BLaER1 (cell line): ENCODE results near the gene GCNA.

Experiments used
- H3K27ac ChIP-seq: shearing (Covaris generic); formaldehyde crosslinking; 2 replicates; pipeline ENCODE4 v1.8.1; 2022
- H3K27me3 ChIP-seq: shearing (Covaris generic); formaldehyde crosslinking; 2 replicates; pipeline ENCODE4 v1.8.1; 2022
- H3K36me3 ChIP-seq: shearing (Covaris generic); formaldehyde crosslinking; 2 replicates; pipeline ENCODE4 v1.8.1; 2022
- H3K4me1 ChIP-seq: shearing (Covaris generic); formaldehyde crosslinking; 2 replicates; pipeline ENCODE4 v1.8.1; 2022
- H3K4me2 ChIP-seq: shearing (Covaris generic); formaldehyde crosslinking; 2 replicates; pipeline ENCODE4 v1.8.1; 2022
- H3K4me3 ChIP-seq: shearing (Covaris generic); formaldehyde crosslinking; 2 replicates; pipeline ENCODE4 v1.8.1; 2022
- H3K9ac ChIP-seq: shearing (Covaris generic); formaldehyde crosslinking; 2 replicates; pipeline ENCODE4 v1.8.1; 2022
- H3K9me3 ChIP-seq: shearing (Covaris generic); formaldehyde crosslinking; 2 replicates; pipeline ENCODE4 v1.8.1; 2022
- H4K20me1 ChIP-seq: shearing (Covaris generic); formaldehyde crosslinking; 2 replicates; pipeline ENCODE4 v1.8.1; 2022
- Cebpa-rat ChIP-seq: shearing (Covaris generic); IDR thresholded peaks from 2 replicates; pipeline ENCODE4 v1.8.1; 2022

GCNA gene

DNA sequence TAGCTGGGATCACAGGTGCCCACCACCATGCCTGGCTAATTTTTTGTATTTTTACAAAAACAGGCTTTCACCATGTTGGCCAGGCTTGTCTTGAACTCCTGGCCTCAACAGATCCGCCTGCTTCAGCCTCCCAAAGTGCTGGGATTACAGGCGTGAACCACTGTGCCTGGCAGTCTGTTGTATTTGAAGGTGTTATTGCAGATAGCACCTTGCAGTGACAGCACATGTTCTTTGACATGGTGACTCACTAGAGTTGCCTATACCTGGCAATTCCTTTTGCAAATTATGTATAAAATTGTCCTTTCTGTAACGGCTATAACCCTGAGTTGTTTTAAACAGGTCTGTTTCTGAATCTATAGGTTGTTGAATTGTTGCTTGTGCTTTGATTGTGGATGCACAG lies 37.4 kb upstream of the GCNA start:
- Histone ChIP-seq H4K20me1 (peaks cover 100% of the 10 kb centered on the region), H3K4me1 (peaks cover 31% of the 10 kb centered on the region), H3K27me3 (peaks cover 44% of the 10 kb centered on the region), H3K4me2 (peak overlapping the region; percentile 7), H3K9ac (no peak overlapping the region), H3K36me3 (peaks cover 53% of the 10 kb centered on the region), H3K4me3 (no peak overlapping the region), H3K9me3 (no peaks in the 10 kb centered on the region), H3K27ac (no peak overlapping the region)
- TF ChIP-seq Cebpa-rat, result no peak

DNA sequence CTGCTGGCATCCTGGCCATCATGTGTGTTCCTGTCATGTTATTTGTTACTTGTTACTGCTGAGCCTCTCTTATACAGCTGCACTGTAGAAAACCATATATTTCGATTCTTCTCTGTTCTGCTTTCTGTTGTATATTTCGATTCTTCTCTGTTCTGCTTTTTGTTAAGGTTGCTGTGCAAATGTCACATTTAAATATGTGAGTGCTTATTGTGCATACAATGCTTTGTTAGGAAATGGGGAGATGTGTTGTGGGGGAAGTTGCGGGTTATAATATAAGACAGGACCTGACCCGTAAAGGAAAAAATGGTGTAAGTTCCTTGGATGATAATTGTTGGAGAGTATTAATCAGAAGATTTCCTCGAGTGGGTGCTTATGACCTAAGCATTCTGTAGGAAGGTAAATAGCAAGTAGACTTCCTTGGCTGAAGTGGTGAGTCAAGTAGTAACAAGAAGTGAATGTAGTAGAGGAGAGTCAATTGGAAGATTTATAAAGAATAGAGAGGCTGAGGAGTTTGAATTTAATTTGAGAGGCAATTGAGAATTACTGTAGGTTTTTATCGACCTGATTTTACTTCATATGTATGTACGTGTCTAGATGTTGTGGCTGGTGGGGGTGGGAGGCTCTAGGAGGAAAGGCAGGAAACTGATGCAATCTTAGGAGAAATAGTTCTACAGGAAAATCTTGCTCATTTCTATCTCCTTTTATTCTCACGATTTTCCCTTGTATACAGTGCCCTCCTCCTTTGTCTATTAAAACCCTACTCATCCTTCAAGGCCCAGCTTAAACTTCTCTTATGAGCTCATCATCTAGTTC lies 36.8 kb upstream of the GCNA start:
- H4K20me1 ChIP-seq, result peaks cover 100% of the 10 kb centered on the region
- H3K4me1 ChIP-seq, result peaks cover 26% of the 10 kb centered on the region
- H3K4me2 ChIP-seq, result peak overlapping the region; percentile 7
- H3K9ac ChIP-seq, result no peak overlapping the region
- no peaks in the 10 kb centered on the region for H3K9me3 ChIP-seq
- peaks cover 44% of the 10 kb centered on the region for H3K27me3 ChIP-seq
- no peak overlapping the region for H3K4me3 ChIP-seq
- TF ChIP-seq Cebpa-rat, result no peak
- peaks cover 59% of the 10 kb centered on the region for H3K36me3 ChIP-seq
- no peak overlapping the region for H3K27ac ChIP-seq

DNA sequence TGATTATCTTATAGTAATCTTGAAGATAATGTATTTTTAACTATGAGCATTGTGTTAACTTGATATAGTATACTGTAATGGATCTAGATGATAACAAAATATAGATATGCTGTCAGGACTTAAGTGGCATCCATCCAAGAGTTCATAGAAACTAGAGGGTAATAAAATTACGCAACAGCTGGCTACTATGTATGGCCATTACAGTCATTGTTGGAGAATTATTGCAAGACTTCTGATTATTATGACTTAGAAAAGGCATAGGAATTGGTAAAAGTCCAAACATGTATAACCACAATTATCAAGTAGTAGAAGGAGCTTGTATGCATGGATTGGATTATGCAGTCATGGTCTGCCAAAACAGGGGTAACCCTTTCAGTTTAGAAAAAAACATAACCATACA lies 35.8 kb upstream of the GCNA start:
- Histone ChIP-seq H3K4me2 (no peak overlapping the region), H3K27ac (no peak overlapping the region), H3K4me3 (no peak overlapping the region), H3K9me3 (no peaks in the 10 kb centered on the region), H3K4me1 (peaks cover 23% of the 10 kb centered on the region), H3K9ac (no peak overlapping the region), H3K27me3 (peaks cover 52% of the 10 kb centered on the region), H3K36me3 (peaks cover 65% of the 10 kb centered on the region), H4K20me1 (peaks cover 100% of the 10 kb centered on the region)
- peak; percentile 48; the same call in 1 of the 2 replicates for TF ChIP-seq Cebpa-rat

DNA sequence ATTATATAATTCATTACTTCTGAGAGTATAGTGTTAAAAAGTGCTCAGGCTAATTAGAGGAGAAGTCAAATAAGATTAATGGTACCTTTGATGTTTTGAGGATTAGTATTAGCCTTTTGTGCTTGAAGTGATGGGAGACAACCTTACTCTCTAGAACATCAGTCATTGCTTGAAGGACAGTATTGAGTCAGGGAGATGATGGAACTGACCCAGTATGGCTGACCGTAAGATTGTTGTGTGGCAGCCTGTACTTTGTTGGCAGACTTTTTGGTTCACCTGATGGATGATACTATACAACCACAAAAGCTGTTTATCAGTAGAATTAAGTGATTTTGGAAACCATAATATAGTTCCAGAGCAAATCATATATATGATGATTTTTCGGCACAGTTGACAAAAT lies 35.4 kb upstream of the GCNA start:
- Histone ChIP-seq H4K20me1 (peaks cover 100% of the 10 kb centered on the region), H3K27me3 (peaks cover 54% of the 10 kb centered on the region), H3K4me3 (no peak overlapping the region), H3K36me3 (peaks cover 65% of the 10 kb centered on the region), H3K4me1 (peaks cover 23% of the 10 kb centered on the region), H3K9me3 (no peaks in the 10 kb centered on the region), H3K4me2 (no peak overlapping the region), H3K27ac (no peak overlapping the region), H3K9ac (no peak overlapping the region)
- TF ChIP-seq Cebpa-rat, result no peak

DNA sequence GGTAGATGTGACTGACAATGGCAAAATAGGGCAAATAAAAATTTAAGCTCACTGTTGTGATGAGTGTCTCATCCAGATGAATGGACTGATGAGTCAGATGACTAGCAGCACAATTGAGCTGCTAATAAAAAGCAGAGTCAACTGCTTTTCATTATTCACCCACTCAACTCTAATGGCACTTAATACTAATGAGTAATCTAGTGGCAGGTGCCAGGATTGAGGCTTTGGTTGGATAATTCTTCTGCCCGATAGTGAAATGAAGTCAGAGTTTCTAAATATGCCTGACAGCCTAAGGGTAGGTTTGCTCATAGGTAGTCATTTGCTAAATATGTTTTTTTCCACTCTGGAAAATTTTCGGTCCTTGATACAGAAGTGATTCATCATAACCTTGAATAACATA lies 34.9 kb upstream of the GCNA start:
- Histone ChIP-seq H3K4me3 (no peak overlapping the region), H3K27ac (no peak overlapping the region), H4K20me1 (peaks cover 100% of the 10 kb centered on the region), H3K9ac (no peak overlapping the region), H3K27me3 (peaks cover 54% of the 10 kb centered on the region), H3K4me1 (peaks cover 23% of the 10 kb centered on the region), H3K4me2 (no peak overlapping the region), H3K9me3 (no peaks in the 10 kb centered on the region), H3K36me3 (peaks cover 68% of the 10 kb centered on the region)
- no peak for TF ChIP-seq Cebpa-rat

DNA sequence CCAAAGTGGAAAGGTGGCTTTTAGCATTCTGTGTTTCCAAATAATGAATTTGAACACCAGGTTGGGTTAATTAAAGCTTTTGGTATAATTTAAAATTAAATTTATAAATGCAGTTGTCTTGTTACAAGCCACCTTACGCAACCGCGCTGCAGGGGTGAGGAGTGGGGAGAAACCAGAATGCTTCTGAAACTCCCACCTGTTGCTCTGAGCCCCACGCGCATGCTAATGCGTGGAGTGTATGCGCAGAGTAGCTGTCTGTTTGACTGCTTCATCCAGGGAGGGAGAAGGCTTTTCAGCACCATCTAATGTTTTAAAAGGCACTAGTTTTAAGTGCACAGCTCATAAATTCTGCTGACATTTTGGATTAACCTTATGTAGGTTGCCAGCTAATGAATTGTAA lies 32.9 kb upstream of the GCNA start:
- no peak overlapping the region for H3K4me3 ChIP-seq
- peaks cover 16% of the 10 kb centered on the region for H3K4me1 ChIP-seq
- peaks cover 78% of the 10 kb centered on the region for H3K36me3 ChIP-seq
- H4K20me1 ChIP-seq, result peaks cover 100% of the 10 kb centered on the region
- TF ChIP-seq Cebpa-rat, result no peak
- H3K4me2 ChIP-seq, result no peak overlapping the region
- no peaks in the 10 kb centered on the region for H3K9me3 ChIP-seq
- H3K27ac ChIP-seq, result no peak overlapping the region
- peaks cover 54% of the 10 kb centered on the region for H3K27me3 ChIP-seq
- H3K9ac ChIP-seq, result no peak overlapping the region

DNA sequence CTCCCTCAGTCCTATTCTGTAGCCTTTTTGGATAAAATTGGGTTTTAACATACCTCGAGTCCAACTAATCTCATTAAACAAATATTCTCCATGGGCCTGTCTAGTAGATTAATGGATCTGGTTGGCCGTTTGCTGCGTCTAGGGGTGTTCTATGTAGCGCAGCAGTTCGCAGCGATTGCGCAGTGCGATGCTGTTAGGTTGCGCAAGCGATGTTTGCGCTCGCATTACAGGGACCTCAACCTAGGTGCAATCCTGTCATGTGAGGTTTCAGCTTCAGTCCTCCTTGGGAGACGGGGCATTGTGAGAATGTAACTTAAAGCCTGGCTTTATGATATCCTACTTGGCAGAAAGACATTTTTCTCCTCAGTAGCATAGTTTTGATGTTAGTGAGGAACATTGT lies 31.4 kb upstream of the GCNA start:
- peaks cover 100% of the 10 kb centered on the region for H4K20me1 ChIP-seq
- H3K36me3 ChIP-seq, result peaks cover 86% of the 10 kb centered on the region
- TF ChIP-seq Cebpa-rat, result peak; percentile 63
- H3K9me3 ChIP-seq, result no peaks in the 10 kb centered on the region
- H3K27me3 ChIP-seq, result peaks cover 43% of the 10 kb centered on the region
- 0 out of 2 replicates have a peak, but pooled peaks cover 2% of the 10 kb centered on the region for H3K4me1 ChIP-seq
- no peak overlapping the region for H3K4me2 ChIP-seq
- no peak overlapping the region for H3K4me3 ChIP-seq
- H3K9ac ChIP-seq, result no peak overlapping the region
- no peak overlapping the region for H3K27ac ChIP-seq

DNA sequence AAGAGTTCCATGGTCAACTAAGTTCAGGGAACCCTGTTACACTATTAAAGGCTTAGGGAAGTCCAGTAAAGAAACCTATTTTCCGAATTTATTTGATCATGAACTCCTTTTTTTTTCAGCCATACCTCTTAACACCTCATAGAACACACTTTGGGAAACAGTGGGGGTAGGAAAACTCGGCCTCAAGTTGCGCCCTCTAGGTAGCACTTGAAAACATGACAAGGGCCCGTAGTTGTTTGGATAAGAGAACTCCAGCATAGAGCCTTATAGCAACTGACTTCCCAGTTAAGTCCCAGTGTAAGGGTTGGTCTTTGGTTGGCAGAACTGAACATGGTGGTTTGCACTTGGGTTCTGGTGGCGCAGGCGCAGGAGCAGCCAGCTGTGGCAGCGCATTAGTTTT lies 30.9 kb upstream of the GCNA start:
- Histone ChIP-seq H3K4me1 (no peaks in the 10 kb centered on the region), H3K36me3 (peaks cover 91% of the 10 kb centered on the region), H3K9ac (no peak overlapping the region), H3K4me2 (no peak overlapping the region), H3K27me3 (peaks cover 48% of the 10 kb centered on the region), H3K27ac (no peak overlapping the region), H4K20me1 (peaks cover 100% of the 10 kb centered on the region), H3K9me3 (no peaks in the 10 kb centered on the region), H3K4me3 (no peak overlapping the region)
- no peak for TF ChIP-seq Cebpa-rat

DNA sequence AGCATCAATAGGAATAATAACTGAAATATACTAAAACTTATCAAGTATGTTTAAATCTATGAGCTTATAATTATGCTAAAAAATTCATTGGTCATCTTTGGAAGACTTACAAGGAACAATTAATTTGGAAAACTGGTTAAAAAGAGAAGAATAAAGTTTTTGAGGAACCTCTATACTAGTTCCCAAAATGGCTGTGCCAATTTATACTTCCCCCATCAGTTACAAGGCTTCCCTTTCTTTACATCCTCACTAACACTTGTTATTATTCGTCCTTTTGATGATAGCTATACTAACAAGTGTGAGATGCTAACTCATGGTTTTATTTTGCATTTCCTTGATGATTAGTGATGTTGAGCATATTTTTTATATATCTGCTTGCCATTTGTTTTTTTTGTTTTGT lies 28.3 kb upstream of the GCNA start:
- no peak for TF ChIP-seq Cebpa-rat

DNA sequence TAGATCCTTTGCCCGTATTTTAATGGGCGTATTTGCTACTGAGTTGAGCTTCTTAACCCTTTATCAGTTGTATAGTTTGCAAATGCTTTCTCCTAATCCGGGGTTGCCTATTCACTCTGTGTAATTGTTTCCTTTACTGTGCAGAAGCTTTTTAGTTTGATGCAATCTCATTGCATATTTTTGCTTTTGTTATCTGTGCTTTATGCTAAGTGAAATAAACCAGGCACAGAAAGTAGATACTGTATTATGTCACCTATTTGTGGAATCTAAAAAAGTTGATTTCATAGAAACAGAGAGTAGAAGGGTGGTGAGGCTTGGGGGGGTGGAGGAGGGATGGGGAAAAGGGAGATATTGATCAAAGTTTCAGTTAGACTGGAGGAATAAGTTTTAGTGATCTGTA lies 27.7 kb upstream of the GCNA start:
- TF ChIP-seq Cebpa-rat, result no peak
- Histone ChIP-seq H3K27me3 (peaks cover 57% of the 10 kb centered on the region), H3K4me1 (no peaks in the 10 kb centered on the region), H3K4me2 (no peak overlapping the region), H3K9me3 (no peaks in the 10 kb centered on the region), H3K36me3 (peaks cover 87% of the 10 kb centered on the region), H3K9ac (no peak overlapping the region), H3K4me3 (no peak overlapping the region), H3K27ac (no peak overlapping the region), H4K20me1 (peaks cover 99% of the 10 kb centered on the region)

More for the DNA sequence above, 28.3 kb upstream of the GCNA start:
- H3K27ac ChIP-seq, result no peak overlapping the region
- H3K4me2 ChIP-seq, result no peak overlapping the region
- no peaks in the 10 kb centered on the region for H3K9me3 ChIP-seq
- no peak overlapping the region for H3K9ac ChIP-seq
- H4K20me1 ChIP-seq, result peaks cover 100% of the 10 kb centered on the region
- H3K4me1 ChIP-seq, result no peaks in the 10 kb centered on the region
- H3K27me3 ChIP-seq, result peaks cover 58% of the 10 kb centered on the region
- H3K36me3 ChIP-seq, result peaks cover 90% of the 10 kb centered on the region
- H3K4me3 ChIP-seq, result no peak overlapping the region

DNA sequence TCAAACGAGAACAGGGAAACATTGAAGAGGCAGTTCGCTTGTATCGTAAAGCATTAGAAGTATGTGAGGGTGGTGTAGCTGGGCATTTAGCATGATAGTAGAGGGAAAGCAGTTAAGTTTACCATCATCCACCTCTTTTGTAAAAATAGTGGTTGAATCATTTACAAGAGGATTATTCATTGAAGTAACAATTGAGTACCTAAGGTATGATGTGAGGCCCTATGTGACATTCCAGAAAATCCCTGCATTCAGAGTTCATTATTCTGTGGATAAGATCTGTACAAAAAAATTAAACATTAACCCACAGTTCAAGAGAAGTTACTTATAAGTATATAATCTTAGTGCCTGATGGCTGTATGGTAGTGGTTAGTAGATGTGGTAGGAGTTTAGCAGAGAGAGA lies 22.2 kb upstream of the GCNA start:
- Histone ChIP-seq H3K27ac (no peak overlapping the region), H3K27me3 (peaks cover 61% of the 10 kb centered on the region), H3K9ac (no peak overlapping the region), H3K36me3 (peaks cover 90% of the 10 kb centered on the region), H3K4me3 (no peak overlapping the region), H3K4me1 (no peaks in the 10 kb centered on the region), H3K4me2 (no peak overlapping the region), H4K20me1 (peaks cover 87% of the 10 kb centered on the region), H3K9me3 (no peaks in the 10 kb centered on the region)
- TF ChIP-seq Cebpa-rat, result no peak
